ENCODE results near the gene WNT6.

WNT6 gene

GRCh38 chr2:218853766-218854165 lies 5.8 kb upstream of the WNT6 start:
- no peaks in the 10 kb centered on the region for H4K20me1 ChIP-seq (ENCODE audit: low read depth, low read length)
- no peaks in the 10 kb centered on the region for H3K79me2 ChIP-seq (ENCODE audit: insufficient read depth, low read length)
- no peaks in the 10 kb centered on the region for H3K27me3 ChIP-seq (ENCODE audit: low read length)
- H3K9ac ChIP-seq (ENCODE audit: low read length) = no peak overlapping the region
- no peaks in the 10 kb centered on the region for H3K9me2 ChIP-seq (replicated peaks; ENCODE audit: insufficient read depth, low read length)
- H3K36me3 ChIP-seq (ENCODE audit: low read length) = no peaks in the 10 kb centered on the region
- no peaks in the 10 kb centered on the region for H3K9me3 ChIP-seq (ENCODE audit: insufficient read depth, low read length)
- no peak overlapping the region for H3K4me2 ChIP-seq (ENCODE audit: low read depth, low read length, poor library complexity, severe bottlenecking)
- H3K4me3 ChIP-seq (ENCODE audit: insufficient read depth, low read length, poor library complexity, severe bottlenecking) = no peak overlapping the region
- H3K27ac ChIP-seq (ENCODE audit: low read depth, low read length) = no peak overlapping the region
- no peak overlapping the region for H2AFZ ChIP-seq (ENCODE audit: low read depth, low read length, severe bottlenecking)
- TF ChIP-seq CTCF (IDR thresholded peaks at IDR 0.05; ENCODE audit: insufficient read depth, low read length, poor library complexity, severe bottlenecking) (no peak), EZH2phosphoT487 (conservative IDR thresholded peaks at IDR 0.05; ENCODE audit: low read length) (no peak)
- no peaks in the 10 kb centered on the region for H3F3A ChIP-seq (ENCODE audit: insufficient read depth)

GRCh38 chr2:218854860-218855259 lies 4.7 kb upstream of the WNT6 start:
- H3K4me2 ChIP-seq (ENCODE audit: low read depth, low read length, poor library complexity, severe bottlenecking) = no peak overlapping the region
- H3K9me3 ChIP-seq (ENCODE audit: insufficient read depth, low read length) = no peaks in the 10 kb centered on the region
- no peak overlapping the region for H3K27ac ChIP-seq (ENCODE audit: low read depth, low read length)
- H4K20me1 ChIP-seq (ENCODE audit: low read depth, low read length) = no peaks in the 10 kb centered on the region
- H3K36me3 ChIP-seq (ENCODE audit: low read length) = no peaks in the 10 kb centered on the region
- H3F3A ChIP-seq (ENCODE audit: insufficient read depth) = no peaks in the 10 kb centered on the region
- H3K79me2 ChIP-seq (ENCODE audit: insufficient read depth, low read length) = no peaks in the 10 kb centered on the region
- no peak overlapping the region for H3K4me3 ChIP-seq (ENCODE audit: insufficient read depth, low read length, poor library complexity, severe bottlenecking)
- H2AFZ ChIP-seq (ENCODE audit: low read depth, low read length, severe bottlenecking) = no peak overlapping the region
- no peaks in the 10 kb centered on the region for H3K27me3 ChIP-seq (ENCODE audit: low read length)
- no peaks in the 10 kb centered on the region for H3K9me2 ChIP-seq (replicated peaks; ENCODE audit: insufficient read depth, low read length)
- TF ChIP-seq EZH2phosphoT487 (conservative IDR thresholded peaks at IDR 0.05; ENCODE audit: low read length) = no peak
- no peak for TF ChIP-seq CTCF (IDR thresholded peaks at IDR 0.05; ENCODE audit: insufficient read depth, low read length, poor library complexity, severe bottlenecking)
- no peak overlapping the region for H3K9ac ChIP-seq (ENCODE audit: low read length)

- no peak overlapping the region for H3K4me2 ChIP-seq (ENCODE audit: low read depth, low read length, poor library complexity, severe bottlenecking)
- no peak overlapping the region for H3K4me3 ChIP-seq (ENCODE audit: insufficient read depth, low read length, poor library complexity, severe bottlenecking)
- H3K27me3 ChIP-seq (ENCODE audit: low read length) = no peaks in the 10 kb centered on the region
Measured at GRCh38 chr2:218855305-218856166, 4.1 kb upstream of the WNT6 start.

More at GRCh38 chr2:218855305-218856166, 4.1 kb upstream of the WNT6 start:
- no peaks in the 10 kb centered on the region for H3K36me3 ChIP-seq (ENCODE audit: low read length)
- H3K79me2 ChIP-seq (ENCODE audit: insufficient read depth, low read length) = no peaks in the 10 kb centered on the region
- TF ChIP-seq CTCF (IDR thresholded peaks at IDR 0.05; ENCODE audit: insufficient read depth, low read length, poor library complexity, severe bottlenecking) (no peak), EZH2phosphoT487 (conservative IDR thresholded peaks at IDR 0.05; ENCODE audit: low read length) (no peak)
- H3K9ac ChIP-seq (ENCODE audit: low read length) = no peak overlapping the region
- no peaks in the 10 kb centered on the region for H3F3A ChIP-seq (ENCODE audit: insufficient read depth)
- no peak overlapping the region for H3K27ac ChIP-seq (ENCODE audit: low read depth, low read length)
- H2AFZ ChIP-seq (ENCODE audit: low read depth, low read length, severe bottlenecking) = no peak overlapping the region
- H3K9me3 ChIP-seq (ENCODE audit: insufficient read depth, low read length) = no peaks in the 10 kb centered on the region
- H4K20me1 ChIP-seq (ENCODE audit: low read depth, low read length) = no peaks in the 10 kb centered on the region
- no peaks in the 10 kb centered on the region for H3K9me2 ChIP-seq (replicated peaks; ENCODE audit: insufficient read depth, low read length)
